T-helper 1 cell treated with Interleukin-12 subunit alpha and Interleukin-12 subunit beta and Interleukin-4 antibody, amounts not matched to agents 30 μg/mL and 1 μg/mL, for 36 hours (primary cell): ENCODE measurements around the gene DZIP1.
A peak's percentile ranks its signal among the peaks of the same experiment; 100 is the strongest.
"Not testable (repeated sequence)": the region's sequence is repeated elsewhere in the genome, so short reads cannot be mapped to it uniquely, and the experiment has no call there.

Experiments
- H3K27ac Mint-ChIP-seq: one replicate; pipeline ENCODE4 v1.8.0; 2021; ENCODE audit warnings: mild to moderate bottlenecking, mixed read lengths
- H3K27me3 Mint-ChIP-seq: one replicate; pipeline ENCODE4 v1.8.0; 2021; ENCODE audit warnings: low read depth, mixed read lengths
- H3K36me3 Mint-ChIP-seq: one replicate; pipeline ENCODE4 v1.8.0; 2021; ENCODE audit warnings: low read depth, mixed read lengths
- H3K4me1 Mint-ChIP-seq: one replicate; pipeline ENCODE4 v1.8.0; 2021; ENCODE audit warnings: low read depth, mixed read lengths
- H3K4me3 Mint-ChIP-seq: one replicate; pipeline ENCODE4 v1.8.0; 2021; ENCODE audit warnings: mild to moderate bottlenecking, moderate library complexity, mixed read lengths
- H3K9me3 Mint-ChIP-seq: one replicate; pipeline ENCODE4 v1.8.0; 2021; ENCODE audit warnings: mixed read lengths

Gene DZIP1, protein sequence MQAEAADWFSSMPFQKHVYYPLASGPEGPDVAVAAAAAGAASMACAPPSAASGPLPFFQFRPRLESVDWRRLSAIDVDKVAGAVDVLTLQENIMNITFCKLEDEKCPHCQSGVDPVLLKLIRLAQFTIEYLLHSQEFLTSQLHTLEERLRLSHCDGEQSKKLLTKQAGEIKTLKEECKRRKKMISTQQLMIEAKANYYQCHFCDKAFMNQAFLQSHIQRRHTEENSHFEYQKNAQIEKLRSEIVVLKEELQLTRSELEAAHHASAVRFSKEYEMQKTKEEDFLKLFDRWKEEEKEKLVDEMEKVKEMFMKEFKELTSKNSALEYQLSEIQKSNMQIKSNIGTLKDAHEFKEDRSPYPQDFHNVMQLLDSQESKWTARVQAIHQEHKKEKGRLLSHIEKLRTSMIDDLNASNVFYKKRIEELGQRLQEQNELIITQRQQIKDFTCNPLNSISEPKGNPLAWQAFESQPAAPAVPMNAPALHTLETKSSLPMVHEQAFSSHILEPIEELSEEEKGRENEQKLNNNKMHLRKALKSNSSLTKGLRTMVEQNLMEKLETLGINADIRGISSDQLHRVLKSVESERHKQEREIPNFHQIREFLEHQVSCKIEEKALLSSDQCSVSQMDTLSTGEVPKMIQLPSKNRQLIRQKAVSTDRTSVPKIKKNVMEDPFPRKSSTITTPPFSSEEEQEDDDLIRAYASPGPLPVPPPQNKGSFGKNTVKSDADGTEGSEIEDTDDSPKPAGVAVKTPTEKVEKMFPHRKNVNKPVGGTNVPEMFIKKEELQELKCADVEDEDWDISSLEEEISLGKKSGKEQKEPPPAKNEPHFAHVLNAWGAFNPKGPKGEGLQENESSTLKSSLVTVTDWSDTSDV

DNA sequence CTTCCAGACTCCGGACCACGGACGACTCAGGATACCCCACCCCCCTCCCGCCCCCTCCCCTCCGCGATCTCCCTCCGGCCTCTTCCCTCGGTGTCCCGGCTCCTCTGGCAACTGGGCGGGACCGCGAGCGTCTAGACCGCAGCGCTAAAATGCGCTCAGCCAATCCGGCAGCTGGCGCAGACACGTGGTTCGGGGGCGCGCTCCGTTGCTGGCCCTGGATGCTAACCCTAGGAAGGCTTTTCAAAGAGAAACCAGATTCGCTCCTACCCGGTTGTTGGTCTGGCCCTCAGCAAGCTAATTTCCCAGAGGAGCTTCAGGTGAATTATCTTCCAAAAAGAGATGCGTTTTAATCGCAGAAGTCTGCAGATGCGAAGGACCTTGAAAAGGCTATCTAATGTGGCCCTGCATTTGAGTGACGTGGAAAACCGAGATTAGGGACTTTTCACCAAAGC is at the start of gene DZIP1:
Gene DZIP1, minus strand, starts transcription at position 106 of the 452 bp plus-strand sequence. CDS start 2,677 bp downstream, outside the sequence.
- H3K4me3 Mint-ChIP-seq: peak within 1 kb of the TSS; percentile 66
- peaks cover 62% of the 10 kb centered on the region for H3K27me3 Mint-ChIP-seq
- H3K4me1 Mint-ChIP-seq: peaks cover 8% of the 10 kb centered on the region
- no peaks in the 10 kb centered on the region for H3K36me3 Mint-ChIP-seq
- H3K27ac Mint-ChIP-seq: no peak within 1 kb of the TSS
- H3K9me3 Mint-ChIP-seq: no peaks in the 10 kb centered on the region

DNA sequence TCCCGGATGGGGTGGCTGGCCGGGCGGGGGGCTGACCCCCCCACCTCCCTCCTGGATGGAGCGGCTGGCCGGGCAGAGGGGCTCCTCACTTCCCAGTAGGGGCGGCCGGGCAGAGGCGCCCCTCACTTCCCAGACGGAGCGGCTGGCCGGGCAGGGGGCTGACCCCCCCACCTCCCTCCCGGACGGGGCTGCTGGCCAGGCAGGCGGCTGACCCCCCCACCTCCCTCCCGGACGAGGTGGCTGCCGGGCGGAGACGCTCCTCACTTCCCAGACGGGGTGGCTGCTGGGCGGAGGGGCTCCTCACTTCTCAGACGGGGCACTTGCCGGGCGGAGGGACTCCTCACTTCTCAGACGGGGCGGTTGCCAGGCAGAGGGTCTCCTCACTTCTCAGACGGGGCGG is 46.5 kb upstream of the DZIP1 start:
- H3K27me3 Mint-ChIP-seq, H3K27ac Mint-ChIP-seq, H3K4me3 Mint-ChIP-seq: not testable (repeated sequence)
- H3K9me3 Mint-ChIP-seq: peaks cover 23% of the 10 kb centered on the region
- peaks cover 15% of the 10 kb centered on the region for H3K36me3 Mint-ChIP-seq
- peaks cover 22% of the 10 kb centered on the region for H3K4me1 Mint-ChIP-seq

DNA sequence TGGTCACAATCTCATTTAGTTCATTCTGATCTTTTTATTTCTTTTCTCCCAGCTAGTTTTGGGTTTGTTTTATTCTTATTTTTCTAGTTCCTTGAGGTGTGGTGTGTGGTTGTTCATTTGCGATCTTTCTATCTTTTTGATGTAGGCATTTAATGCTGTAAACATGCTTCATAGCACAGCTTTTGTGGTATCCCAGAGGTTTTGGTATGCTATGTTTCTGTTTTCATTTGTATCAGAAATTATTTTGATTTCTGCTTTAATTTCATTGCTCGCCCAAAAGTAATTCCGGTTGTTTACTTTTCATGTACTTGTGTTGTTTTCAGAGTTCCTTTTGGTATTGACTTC is 45.0 kb upstream of the DZIP1 start:
- no peak overlapping the region for H3K27ac Mint-ChIP-seq
- H3K4me1 Mint-ChIP-seq: peaks cover 22% of the 10 kb centered on the region
- H3K36me3 Mint-ChIP-seq: peaks cover 21% of the 10 kb centered on the region
- H3K27me3 Mint-ChIP-seq: no peaks in the 10 kb centered on the region
- no peak overlapping the region for H3K4me3 Mint-ChIP-seq
- peaks cover 23% of the 10 kb centered on the region for H3K9me3 Mint-ChIP-seq

DNA sequence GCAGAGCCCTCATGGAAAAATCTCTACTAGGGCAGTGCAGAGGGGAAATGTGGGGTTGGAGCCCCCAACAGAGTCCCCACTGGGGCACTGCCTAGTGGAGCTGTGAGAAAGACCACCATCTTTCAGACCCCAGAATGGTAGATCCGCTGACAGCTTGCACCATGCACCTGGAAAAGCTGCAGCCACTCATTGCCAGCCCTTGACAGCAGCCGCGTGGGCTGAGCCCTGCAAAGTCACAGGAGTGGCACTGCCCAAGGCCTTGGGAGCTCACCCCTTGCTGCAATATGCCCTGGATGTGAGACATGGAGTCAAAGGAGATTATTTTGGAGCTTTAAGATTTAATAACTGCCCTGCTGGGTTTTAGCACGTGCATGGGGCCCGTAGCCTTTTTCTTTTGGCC is 40.5 kb upstream of the DZIP1 start:
- H3K4me1 Mint-ChIP-seq: peaks cover 28% of the 10 kb centered on the region

DNA sequence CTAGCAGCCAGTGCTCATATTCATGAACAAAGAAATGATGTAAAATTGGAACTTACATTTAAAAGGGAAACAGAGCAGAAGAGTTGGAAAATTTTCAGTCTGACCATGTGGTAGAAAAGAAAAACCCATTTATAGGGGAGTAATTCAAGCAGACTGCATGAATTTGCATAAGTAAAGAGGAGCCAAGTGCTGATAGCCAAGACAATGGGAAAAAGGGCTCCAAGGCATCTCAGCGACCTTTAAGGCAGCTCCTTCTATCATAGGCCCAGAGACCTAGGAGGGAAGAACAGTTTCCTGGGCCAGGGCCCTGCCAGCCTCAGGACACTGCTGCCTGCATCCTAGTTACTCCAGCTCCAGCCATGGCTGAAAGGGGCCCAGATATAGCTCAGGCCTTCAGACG is 39.9 kb upstream of the DZIP1 start:
- peaks cover 29% of the 10 kb centered on the region for H3K36me3 Mint-ChIP-seq
- H3K4me3 Mint-ChIP-seq: no peak overlapping the region
- no peak overlapping the region for H3K27ac Mint-ChIP-seq
- H3K4me1 Mint-ChIP-seq: peaks cover 28% of the 10 kb centered on the region
- peaks cover 20% of the 10 kb centered on the region for H3K9me3 Mint-ChIP-seq
- H3K27me3 Mint-ChIP-seq: no peaks in the 10 kb centered on the region

More for the DNA sequence above, 40.5 kb upstream of the DZIP1 start:
- Mint-ChIP-seq H3K36me3 (peaks cover 28% of the 10 kb centered on the region), H3K9me3 (peaks cover 23% of the 10 kb centered on the region)
- H3K27me3 Mint-ChIP-seq, H3K4me3 Mint-ChIP-seq, H3K27ac Mint-ChIP-seq: not testable (repeated sequence)

DNA sequence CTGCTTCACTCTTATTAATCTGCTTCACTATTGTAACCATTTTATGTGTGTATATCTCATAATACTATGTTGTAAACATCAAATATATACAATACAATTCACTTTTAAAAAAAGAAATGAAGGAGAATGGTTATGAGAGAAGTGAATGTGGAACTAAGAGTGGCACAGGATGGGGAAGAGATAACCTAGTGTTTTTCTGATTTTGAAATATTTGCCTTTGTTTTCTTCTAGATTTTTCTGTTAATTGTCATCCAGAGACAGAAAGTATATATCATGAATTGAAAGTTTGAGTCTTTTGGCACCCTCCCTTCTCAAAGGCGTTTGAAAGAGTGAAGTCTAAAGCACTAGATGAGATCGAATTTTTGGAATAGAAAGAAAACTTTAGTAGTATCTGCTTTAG is 35.2 kb upstream of the DZIP1 start:
- H3K36me3 Mint-ChIP-seq: peaks cover 22% of the 10 kb centered on the region
- no peak overlapping the region for H3K4me3 Mint-ChIP-seq
- no peaks in the 10 kb centered on the region for H3K27me3 Mint-ChIP-seq
- H3K27ac Mint-ChIP-seq: no peak overlapping the region
- H3K9me3 Mint-ChIP-seq: no peaks in the 10 kb centered on the region
- H3K4me1 Mint-ChIP-seq: peaks cover 44% of the 10 kb centered on the region

DNA sequence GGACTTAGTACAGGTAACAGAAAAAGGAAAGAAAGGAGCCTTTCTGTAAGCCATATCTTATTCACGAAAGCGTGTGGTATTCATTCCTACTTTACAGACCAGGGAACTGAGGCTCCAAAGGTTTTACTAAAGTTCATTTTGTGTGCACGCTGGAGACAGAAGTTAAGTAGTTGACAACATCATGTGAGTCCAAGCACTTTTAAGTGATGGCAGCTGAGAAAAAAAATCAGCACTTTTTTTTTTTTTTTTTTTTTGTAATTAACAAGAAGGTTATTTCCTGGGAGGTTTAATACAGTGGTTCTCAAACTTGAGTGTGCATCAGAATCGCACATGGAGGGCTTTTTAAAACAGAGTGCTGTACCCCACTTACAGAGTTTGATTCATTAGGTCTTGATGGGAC is 34.5 kb upstream of the DZIP1 start:
- Mint-ChIP-seq H3K36me3 (peaks cover 23% of the 10 kb centered on the region), H3K4me1 (peaks cover 44% of the 10 kb centered on the region), H3K27me3 (no peaks in the 10 kb centered on the region), H3K27ac (peak overlapping the region; percentile 43), H3K9me3 (no peaks in the 10 kb centered on the region), H3K4me3 (peak overlapping the region; percentile 91)

DNA sequence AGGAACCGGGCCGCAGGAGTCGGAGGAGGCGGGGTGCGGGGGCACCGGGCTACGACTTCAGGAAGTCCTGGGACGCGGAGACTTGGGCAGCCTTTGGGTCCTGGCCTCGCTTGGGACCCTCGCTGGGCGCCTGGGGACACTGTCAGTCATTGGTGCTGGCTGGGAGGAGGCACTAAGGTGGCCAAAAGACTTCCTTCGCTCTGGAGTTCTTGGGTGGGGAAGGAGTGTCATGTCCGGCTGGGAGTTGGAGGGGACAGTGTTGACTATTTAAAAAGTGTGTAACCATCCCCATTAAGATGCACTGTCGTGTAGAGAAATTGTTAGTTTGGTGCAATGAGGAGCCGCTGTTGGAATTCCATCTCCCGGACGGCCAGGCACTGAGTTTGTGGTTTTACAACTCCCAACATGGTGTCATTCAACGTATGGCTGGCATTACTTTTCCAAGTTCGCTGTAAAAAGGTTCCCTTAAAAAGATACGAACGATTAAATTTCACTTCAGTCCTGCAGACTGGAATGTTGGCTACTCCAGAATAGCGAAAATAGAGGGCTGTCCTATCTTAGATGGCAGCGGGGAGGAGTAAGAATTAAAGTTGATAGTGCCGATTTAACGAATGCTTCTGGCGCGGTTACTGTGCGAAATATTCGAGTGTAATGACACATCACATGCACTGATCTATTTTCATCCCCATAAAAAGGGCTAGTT is 33.2 kb upstream of the DZIP1 start:
- peak overlapping the region; percentile 91 for H3K4me3 Mint-ChIP-seq
- peaks cover 23% of the 10 kb centered on the region for H3K36me3 Mint-ChIP-seq
- no peaks in the 10 kb centered on the region for H3K27me3 Mint-ChIP-seq
- no peaks in the 10 kb centered on the region for H3K9me3 Mint-ChIP-seq
- H3K27ac Mint-ChIP-seq: peak overlapping the region; percentile 55
- H3K4me1 Mint-ChIP-seq: peaks cover 45% of the 10 kb centered on the region

DNA sequence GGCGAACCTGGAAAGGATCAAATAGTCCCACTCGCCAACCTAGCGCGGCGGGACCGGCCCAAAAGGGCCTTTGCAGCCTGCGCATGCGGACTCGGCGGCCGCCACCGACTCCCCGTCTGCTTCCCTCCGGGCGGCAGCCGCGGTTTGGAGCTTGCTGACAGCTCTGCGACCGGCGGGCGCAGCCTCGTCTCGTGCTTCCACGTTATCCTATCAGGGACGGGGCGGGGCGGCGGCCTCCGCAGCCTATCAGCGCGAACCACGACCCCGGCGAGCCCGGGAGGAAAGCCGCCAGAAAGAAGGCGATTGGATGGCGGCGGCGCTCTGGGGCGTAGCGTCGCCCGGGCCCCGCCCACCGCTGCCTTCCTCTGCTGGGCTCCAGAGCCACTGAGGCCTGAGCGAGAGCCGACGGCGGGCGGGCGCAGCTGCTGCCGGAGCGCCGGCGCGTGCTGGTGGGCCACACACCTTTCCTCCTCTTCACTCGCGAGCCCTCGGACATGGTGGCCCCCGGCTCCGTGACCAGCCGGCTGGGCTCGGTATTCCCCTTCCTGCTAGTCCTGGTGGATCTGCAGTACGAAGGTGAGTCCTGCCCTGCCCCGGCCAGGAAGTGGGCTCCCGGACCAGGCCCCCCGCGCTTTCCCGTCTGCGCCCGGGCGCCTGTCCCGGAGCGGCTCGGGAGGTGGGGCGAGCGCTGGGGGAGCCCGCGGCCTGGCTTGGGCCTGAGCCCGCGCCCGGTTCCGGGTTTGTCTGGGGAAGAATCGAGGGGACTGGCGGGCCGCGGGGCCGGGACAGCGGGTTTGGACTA is 32.5 kb upstream of the DZIP1 start, which contains the start of gene DNAJC3:
Gene DNAJC3, plus strand, starts transcription at position 378 of the 802 bp plus-strand sequence. Its CDS starts 117 bp downstream, at position 495.
- H3K4me1 Mint-ChIP-seq: peaks cover 42% of the 10 kb centered on the region

DNA sequence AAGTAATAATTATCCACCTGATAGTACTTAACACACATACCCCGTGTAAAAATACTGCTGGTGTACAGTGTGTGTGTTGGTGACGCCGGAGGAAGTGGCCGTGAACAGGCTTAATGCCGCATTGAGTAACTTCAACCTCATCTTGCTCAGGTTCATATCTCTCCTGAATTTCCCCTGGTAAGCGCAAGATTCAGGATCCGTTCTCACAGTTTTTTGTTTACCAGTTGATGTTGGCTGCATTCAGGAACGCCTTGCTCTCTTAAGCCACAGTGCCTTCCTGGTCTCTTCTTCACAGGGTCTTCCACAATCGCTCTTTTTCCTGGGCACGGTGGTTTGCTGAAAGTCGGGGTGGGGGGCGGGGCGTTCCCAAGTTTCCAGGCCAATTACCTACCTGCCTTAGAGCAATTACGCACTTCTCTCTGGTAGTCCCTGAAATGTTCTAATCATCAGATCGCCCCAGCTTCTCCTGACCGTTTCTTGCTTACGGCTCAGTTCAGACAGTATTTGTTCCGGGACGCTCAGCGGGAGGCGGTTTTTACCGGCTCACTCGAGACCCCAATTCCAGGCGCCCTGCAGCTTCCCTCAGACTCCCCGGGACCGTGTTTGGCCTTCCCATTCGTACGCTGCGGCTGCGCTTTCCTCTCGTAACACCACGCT is 31.7 kb upstream of the DZIP1 start:
- H3K9me3 Mint-ChIP-seq: peaks cover 2% of the 10 kb centered on the region
- peaks cover 37% of the 10 kb centered on the region for H3K4me1 Mint-ChIP-seq
- no peaks in the 10 kb centered on the region for H3K27me3 Mint-ChIP-seq
- H3K4me3 Mint-ChIP-seq: peak overlapping the region; percentile 91
- peaks cover 17% of the 10 kb centered on the region for H3K36me3 Mint-ChIP-seq
- H3K27ac Mint-ChIP-seq: peak overlapping the region; percentile 90

More for the DNA sequence above, 32.5 kb upstream of the DZIP1 start, which contains the start of gene DNAJC3:
- H3K27me3 Mint-ChIP-seq: no peaks in the 10 kb centered on the region
- H3K36me3 Mint-ChIP-seq: peaks cover 21% of the 10 kb centered on the region
- peak within 1 kb of the TSS; percentile 91 for H3K4me3 Mint-ChIP-seq
- no peaks in the 10 kb centered on the region for H3K9me3 Mint-ChIP-seq
- H3K27ac Mint-ChIP-seq: peak within 1 kb of the TSS; percentile 90

DNA sequence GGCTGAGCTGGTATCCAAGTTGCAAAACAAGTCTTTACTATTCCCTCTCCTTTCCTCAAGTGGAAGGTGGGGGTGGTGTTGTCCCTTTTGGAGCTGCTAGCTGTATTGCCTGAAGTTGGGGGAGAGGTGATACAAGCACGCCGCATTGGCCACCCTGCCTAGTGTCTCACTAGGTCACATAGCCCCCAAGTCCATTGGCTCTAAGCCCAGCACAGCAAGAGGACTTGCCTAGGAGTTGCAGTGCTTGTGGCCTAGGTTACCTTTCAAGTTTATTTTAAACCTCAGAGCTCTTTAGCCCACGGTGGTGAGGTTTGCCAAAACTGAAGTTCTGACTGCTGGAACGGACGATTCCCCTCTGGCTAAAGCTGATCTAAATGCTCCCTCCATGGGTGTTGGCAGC is 27.1 kb upstream of the DZIP1 start:
- H3K27me3 Mint-ChIP-seq: peaks cover 18% of the 10 kb centered on the region
- H3K27ac Mint-ChIP-seq: no peak overlapping the region
- no peak overlapping the region for H3K4me3 Mint-ChIP-seq
- H3K36me3 Mint-ChIP-seq: peaks cover 11% of the 10 kb centered on the region
- H3K4me1 Mint-ChIP-seq: peaks cover 20% of the 10 kb centered on the region
- peaks cover 42% of the 10 kb centered on the region for H3K9me3 Mint-ChIP-seq

DNA sequence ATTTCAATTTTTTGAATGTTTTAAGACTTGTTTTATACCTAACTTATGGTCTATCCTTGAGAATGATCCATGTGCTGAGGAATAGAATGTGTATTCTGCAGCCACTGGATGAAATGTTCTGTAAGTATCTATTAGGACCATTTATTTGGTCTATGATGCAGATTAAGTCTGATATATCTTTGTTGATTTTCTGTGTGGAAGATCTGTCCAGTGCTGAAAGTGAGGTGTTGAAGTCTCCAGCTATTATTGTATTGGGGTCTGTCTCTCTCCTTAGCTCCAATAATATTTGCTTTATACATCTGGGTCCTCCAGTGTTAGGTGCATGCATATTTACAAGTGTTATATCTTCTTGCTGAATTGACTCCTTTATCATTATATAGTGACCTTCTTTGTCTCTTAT is 22.7 kb upstream of the DZIP1 start:
- H3K4me1 Mint-ChIP-seq, H3K4me3 Mint-ChIP-seq, H3K36me3 Mint-ChIP-seq, H3K27ac Mint-ChIP-seq: not testable (repeated sequence)
- H3K27me3 Mint-ChIP-seq: peaks cover 42% of the 10 kb centered on the region
- H3K9me3 Mint-ChIP-seq: peaks cover 61% of the 10 kb centered on the region

DNA sequence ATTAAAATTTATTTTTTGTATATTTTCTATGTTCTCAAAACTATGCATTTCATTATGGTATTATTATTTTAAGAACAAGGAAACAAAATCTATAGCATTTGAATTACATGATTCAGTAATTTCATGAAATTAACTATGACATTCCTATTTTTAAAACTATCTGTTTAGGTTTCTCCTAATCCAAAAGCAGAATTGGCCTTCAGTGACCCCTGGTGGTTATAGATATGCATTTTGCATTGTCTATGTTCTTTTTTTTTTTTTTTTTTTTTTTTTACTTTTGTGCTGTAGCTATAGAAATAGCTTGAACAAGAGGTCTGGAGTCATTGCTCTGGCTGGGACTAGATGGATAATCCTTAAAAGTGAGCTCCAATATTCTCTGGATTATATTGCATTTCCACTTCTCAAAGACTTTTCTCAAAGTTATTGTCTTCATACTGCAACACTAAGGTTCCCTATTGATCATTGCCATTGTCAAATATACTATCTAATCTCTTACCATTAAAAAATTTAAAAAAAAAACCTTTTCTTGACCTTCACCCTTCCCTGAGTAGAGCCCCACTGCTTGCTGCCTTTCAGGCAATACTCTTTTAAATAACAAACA is 16.6 kb upstream of the DZIP1 start:
- Mint-ChIP-seq H3K4me1 (no peaks in the 10 kb centered on the region), H3K9me3 (peaks cover 18% of the 10 kb centered on the region)

More for the DNA sequence above, 16.6 kb upstream of the DZIP1 start:
- H3K27ac Mint-ChIP-seq: no peak overlapping the region
- H3K27me3 Mint-ChIP-seq: peaks cover 39% of the 10 kb centered on the region
- no peak overlapping the region for H3K4me3 Mint-ChIP-seq
- no peaks in the 10 kb centered on the region for H3K36me3 Mint-ChIP-seq
